ENCODE data around the gene SPOCK1. TPM values are rescaled to one million over a fixed set of nuclear protein-coding genes. Genes with fewer than 3 reads are reported as not detected.

Gene SPOCK1
- total RNA-seq, 1 experiment from 2014 or later, result 0.27 TPM

DNA sequence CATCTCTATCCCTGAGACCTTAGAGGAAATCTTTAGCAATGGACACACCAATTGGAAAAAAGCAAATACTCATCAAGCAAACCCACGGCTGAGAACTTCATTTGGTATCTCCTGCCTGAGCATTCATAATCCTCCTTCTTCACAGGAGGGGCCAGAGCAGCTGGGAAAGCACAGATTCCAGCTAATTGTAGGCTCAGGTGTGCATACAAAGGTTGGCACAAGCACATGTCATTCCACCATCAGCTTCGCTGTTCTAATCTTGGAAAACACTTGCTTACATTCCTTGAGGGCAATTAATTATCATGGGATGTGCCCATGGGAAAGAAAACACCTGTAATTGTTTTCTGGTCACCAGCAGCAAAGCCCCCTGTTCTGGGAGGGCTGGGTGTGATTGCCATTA is 376.6 kb downstream of the SPOCK1 start:
- DNase-seq (ENCODE audit: low read depth, low spot score) (no peak), ATAC-seq (no peak)
- Histone ChIP-seq H3K4me1 (ENCODE audit: control insufficient read depth in 1 of 2, insufficient read depth in 2 of 2, low read length in 2 of 2) (no peaks in the 10 kb centered on the region), H3K27me3 (ENCODE audit: insufficient read depth, low read length) (peaks cover 40% of the 10 kb centered on the region), H3K9me3 (ENCODE audit: control insufficient read depth in 1 of 2, insufficient read depth in 1 of 2, low read depth in 1 of 2, low read length in 2 of 2) (no peaks in the 10 kb centered on the region), H3K4me3 (replicated peaks in 1 of 2; ENCODE audit: low read depth in 1 of 2, low read length in 2 of 2) (no peak overlapping the region), H2AFZ (ENCODE audit: low read depth, low read length, poor library complexity, severe bottlenecking) (no peak overlapping the region), H3K79me2 (ENCODE audit: insufficient read depth, low read length) (no peaks in the 10 kb centered on the region), H3K9me2 (ENCODE audit: insufficient read depth) (no peaks in the 10 kb centered on the region), H4K20me1 (ENCODE audit: insufficient read depth) (no peaks in the 10 kb centered on the region), H3K9ac (ENCODE audit: low read length) (no peak overlapping the region), H3K4me2 (ENCODE audit: low read length) (no peak overlapping the region), H3K36me3 (ENCODE audit: control insufficient read depth in 1 of 2, insufficient read depth in 2 of 2, low read length in 2 of 2) (no peaks in the 10 kb centered on the region), H3K27ac (ENCODE audit: low read depth, low read length) (no peak overlapping the region)
- ChIA-PET POLR2A (no interaction called here), CTCF (no interaction called here), RAD21 (ENCODE audit: low non-redundant PET in 1 of 2, low total read pairs in 2 of 2, uncharacterized antibody in 2 of 2, unreplicated experiment in 2 of 2) (no interaction called here)
- TF ChIP-seq, protein P1, sequence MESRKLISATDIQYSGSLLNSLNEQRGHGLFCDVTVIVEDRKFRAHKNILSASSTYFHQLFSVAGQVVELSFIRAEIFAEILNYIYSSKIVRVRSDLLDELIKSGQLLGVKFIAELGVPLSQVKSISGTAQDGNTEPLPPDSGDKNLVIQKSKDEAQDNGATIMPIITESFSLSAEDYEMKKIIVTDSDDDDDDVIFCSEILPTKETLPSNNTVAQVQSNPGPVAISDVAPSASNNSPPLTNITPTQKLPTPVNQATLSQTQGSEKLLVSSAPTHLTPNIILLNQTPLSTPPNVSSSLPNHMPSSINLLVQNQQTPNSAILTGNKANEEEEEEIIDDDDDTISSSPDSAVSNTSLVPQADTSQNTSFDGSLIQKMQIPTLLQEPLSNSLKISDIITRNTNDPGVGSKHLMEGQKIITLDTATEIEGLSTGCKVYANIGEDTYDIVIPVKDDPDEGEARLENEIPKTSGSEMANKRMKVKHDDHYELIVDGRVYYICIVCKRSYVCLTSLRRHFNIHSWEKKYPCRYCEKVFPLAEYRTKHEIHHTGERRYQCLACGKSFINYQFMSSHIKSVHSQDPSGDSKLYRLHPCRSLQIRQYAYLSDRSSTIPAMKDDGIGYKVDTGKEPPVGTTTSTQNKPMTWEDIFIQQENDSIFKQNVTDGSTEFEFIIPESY (IDR thresholded peaks at IDR 0.05; ENCODE audit: extremely low read depth, insufficient replicate concordance, low read length), result no peak
- TF ChIP-seq, protein P2, sequence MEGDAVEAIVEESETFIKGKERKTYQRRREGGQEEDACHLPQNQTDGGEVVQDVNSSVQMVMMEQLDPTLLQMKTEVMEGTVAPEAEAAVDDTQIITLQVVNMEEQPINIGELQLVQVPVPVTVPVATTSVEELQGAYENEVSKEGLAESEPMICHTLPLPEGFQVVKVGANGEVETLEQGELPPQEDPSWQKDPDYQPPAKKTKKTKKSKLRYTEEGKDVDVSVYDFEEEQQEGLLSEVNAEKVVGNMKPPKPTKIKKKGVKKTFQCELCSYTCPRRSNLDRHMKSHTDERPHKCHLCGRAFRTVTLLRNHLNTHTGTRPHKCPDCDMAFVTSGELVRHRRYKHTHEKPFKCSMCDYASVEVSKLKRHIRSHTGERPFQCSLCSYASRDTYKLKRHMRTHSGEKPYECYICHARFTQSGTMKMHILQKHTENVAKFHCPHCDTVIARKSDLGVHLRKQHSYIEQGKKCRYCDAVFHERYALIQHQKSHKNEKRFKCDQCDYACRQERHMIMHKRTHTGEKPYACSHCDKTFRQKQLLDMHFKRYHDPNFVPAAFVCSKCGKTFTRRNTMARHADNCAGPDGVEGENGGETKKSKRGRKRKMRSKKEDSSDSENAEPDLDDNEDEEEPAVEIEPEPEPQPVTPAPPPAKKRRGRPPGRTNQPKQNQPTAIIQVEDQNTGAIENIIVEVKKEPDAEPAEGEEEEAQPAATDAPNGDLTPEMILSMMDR (IDR thresholded peaks at IDR 0.05 in 2 of 3, conservative IDR thresholded peaks at IDR 0.05 in 1 of 3; ENCODE audit: borderline replicate concordance in 1 of 3, insufficient read depth in 1 of 3, low read depth in 2 of 3, low read length in 2 of 3), result no peak
- TF ChIP-seq POLR2A (IDR thresholded peaks at IDR 0.05; ENCODE audit: borderline replicate concordance, extremely low read depth, insufficient read depth, insufficient read length) (no peak), EZH2 (IDR thresholded peaks at IDR 0.05) (no peak), POLR2AphosphoS5 (IDR thresholded peaks at IDR 0.05; ENCODE audit: low read depth, low read length) (no peak), SIN3A (IDR thresholded peaks at IDR 0.05; ENCODE audit: low read depth) (no peak), SP1 (IDR thresholded peaks at IDR 0.05; ENCODE audit: low read depth) (no peak), RAD21 (IDR thresholded peaks at IDR 0.05; ENCODE audit: low read depth) (no peak), EZH2phosphoT487 (IDR thresholded peaks at IDR 0.05; ENCODE audit: borderline replicate concordance) (no peak), YY1 (IDR thresholded peaks at IDR 0.05; ENCODE audit: extremely low read depth, insufficient replicate concordance, low read depth, low read length) (no peak), ELF1 (IDR thresholded peaks at IDR 0.05; ENCODE audit: borderline replicate concordance, low read depth) (no peak), FOSL1 (IDR thresholded peaks at IDR 0.05; ENCODE audit: low read depth) (no peak), JUND (IDR thresholded peaks at IDR 0.05) (no peak), ZNF274 (IDR thresholded peaks at IDR 0.05; ENCODE audit: low read depth, low read length) (no peak), SRF (IDR thresholded peaks at IDR 0.05; ENCODE audit: low read depth) (no peak), EGR1 (IDR thresholded peaks at IDR 0.05; ENCODE audit: low read depth) (no peak)
- TF ChIP-seq, protein P3, sequence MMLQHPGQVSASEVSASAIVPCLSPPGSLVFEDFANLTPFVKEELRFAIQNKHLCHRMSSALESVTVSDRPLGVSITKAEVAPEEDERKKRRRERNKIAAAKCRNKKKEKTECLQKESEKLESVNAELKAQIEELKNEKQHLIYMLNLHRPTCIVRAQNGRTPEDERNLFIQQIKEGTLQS (IDR thresholded peaks at IDR 0.05), result no peak
- intact Hi-C loops (cut with micrococcal nuclease), result no loop called here
- no TSS peak for BruUV-seq (replicated peaks)

Data from HCT116 (cell line).